HG03039 (cell line): ENCODE data around the gene ENDOU.
"Not testable (repeated sequence)": the region's sequence is repeated elsewhere in the genome, so short reads cannot be mapped to it uniquely, and the experiment has no call there.

Experiments
- ATAC-seq: cut with Tn5 transposase; IDR thresholded peaks from one replicate; pipeline ENCODE4 v1.9.1; 2021; ENCODE audit warnings: mild to moderate bottlenecking, moderate library complexity; ENCODE audit not compliant: unreplicated experiment

ENDOU gene

DNA sequence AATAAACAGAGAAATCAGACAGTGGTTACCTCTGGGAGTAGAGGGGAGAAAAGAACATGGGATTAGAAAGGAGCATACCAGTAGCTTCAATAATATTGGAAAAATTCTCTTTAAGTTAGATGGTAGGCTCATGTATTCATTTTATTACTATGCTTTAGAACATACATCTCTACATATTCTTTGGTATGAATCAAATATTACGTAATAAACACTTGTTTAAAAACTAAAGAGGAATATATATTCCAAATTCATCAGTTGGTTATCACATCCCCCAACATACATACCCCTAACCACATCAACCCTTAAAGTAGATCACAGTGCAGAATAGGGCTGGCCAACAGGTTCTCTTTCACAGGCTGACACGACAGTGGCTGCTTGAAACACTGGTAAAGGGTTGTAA, 25.0 kb downstream of the ENDOU start:
- no peak for ATAC-seq

GRCh38 chr12:47698631-47699030, 26.7 kb downstream of the ENDOU start:
- no peak for ATAC-seq

- no peak for ATAC-seq
These were observed 27.2 kb downstream of the ENDOU start for GRCh38 chr12:47698055-47698454.

GRCh38 chr12:47689215-47689614, 36.1 kb downstream of the ENDOU start:
- ATAC-seq = no peak

- no peak for ATAC-seq
These were observed 37.7 kb downstream of the ENDOU start for GRCh38 chr12:47687636-47688035.

GRCh38 chr12:47686645-47687240, 38.5 kb downstream of the ENDOU start:
- ATAC-seq = no peak

DNA sequence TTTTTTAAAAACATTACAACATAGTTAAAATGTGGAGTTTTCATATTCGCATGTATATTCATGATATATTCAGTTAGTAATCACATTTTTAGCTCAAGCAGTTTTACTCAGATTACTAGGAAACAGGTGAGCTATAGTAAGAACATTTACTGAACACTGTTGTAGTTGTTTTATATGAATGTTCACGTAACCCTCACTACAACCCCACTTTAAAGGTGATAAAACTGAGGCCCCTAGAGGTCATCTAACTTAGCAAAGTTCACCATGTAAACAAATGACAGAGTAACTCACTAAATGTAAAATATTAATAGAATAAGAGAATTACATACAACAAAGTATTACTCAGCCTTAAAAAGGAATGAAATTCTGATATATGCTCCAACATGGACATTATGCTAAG, 45.5 kb downstream of the ENDOU start:
- ATAC-seq = no peak

DNA sequence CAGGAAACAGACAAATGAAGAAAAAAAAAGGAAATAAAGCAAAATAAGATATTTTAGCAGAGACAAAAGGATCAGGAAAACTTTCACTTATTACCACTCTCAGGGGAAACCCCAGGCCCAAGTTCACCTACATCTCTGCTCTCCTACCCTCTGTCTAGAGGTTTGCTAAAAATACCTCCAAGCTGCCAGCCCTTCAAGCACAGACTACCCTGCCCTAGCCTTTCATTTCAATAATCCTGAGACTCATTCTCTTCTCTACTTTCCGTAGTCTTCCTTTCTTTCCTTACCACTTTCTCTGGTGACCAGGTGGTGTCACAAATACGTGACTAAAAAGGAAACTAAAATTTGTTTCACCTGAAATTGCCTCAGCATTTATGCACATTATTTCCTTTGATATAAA, 53.2 kb downstream of the ENDOU start:
- no peak for ATAC-seq

DNA sequence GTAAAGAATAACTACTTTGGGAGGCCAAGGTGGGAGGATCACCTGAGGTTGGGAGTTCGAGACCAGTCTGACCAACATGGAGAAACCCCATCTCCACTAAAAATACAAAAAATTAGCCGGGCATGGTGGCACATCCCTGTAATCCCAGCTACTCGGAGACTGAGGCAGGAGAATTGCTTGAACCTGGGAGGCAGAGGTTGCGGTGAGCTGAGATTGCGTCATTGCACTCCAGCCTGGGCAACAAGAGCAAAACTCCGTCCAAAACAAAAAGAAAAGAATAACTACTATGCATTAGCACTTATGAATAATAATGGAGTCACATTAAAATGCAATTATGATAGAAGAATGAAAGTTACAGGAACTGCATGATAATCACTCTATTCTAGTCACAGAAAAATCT, 57.4 kb downstream of the ENDOU start:
- not testable (repeated sequence) for ATAC-seq
